Transverse colon (tissue), 3 donors: Measurements from ENCODE around the gene TOP2A.

Experiments
- EP300 ChIP-seq: sonication (generic); formaldehyde crosslinking; IDR thresholded peaks from one replicate; pipeline ENCODE4 v1.6.1; 2017; ENCODE audit warnings: antibody characterized with exemption, low read depth
- POLR2A ChIP-seq: fragments of 450-650 bp; IDR thresholded peaks from one replicate; pipeline ENCODE4 v1.6.1; 2016; ENCODE audit warnings: antibody characterized with exemption, mild to moderate bottlenecking, moderate library complexity
- TF ChIP-seq, protein P1 (sequence below), 5 experiments: fragments of 200-600 bp in 3 of 5; fragments of 450-650 bp in 2 of 5; sonication (generic) in 3 of 5; IDR thresholded peaks; 1 replicate in 2 of 5; 2 replicates in 3 of 5; pipeline ENCODE4 v1.5.1; 2016 to 2017; ENCODE audit warnings: antibody characterized with exemption in 5 of 5, inconsistent platforms in 3 of 5, mild to moderate bottlenecking in 2 of 5, moderate library complexity in 1 of 5

GRCh38 chr17:40355804-40356758 lies 61.6 kb downstream of the TOP2A start:
- TF ChIP-seq, protein P1, sequence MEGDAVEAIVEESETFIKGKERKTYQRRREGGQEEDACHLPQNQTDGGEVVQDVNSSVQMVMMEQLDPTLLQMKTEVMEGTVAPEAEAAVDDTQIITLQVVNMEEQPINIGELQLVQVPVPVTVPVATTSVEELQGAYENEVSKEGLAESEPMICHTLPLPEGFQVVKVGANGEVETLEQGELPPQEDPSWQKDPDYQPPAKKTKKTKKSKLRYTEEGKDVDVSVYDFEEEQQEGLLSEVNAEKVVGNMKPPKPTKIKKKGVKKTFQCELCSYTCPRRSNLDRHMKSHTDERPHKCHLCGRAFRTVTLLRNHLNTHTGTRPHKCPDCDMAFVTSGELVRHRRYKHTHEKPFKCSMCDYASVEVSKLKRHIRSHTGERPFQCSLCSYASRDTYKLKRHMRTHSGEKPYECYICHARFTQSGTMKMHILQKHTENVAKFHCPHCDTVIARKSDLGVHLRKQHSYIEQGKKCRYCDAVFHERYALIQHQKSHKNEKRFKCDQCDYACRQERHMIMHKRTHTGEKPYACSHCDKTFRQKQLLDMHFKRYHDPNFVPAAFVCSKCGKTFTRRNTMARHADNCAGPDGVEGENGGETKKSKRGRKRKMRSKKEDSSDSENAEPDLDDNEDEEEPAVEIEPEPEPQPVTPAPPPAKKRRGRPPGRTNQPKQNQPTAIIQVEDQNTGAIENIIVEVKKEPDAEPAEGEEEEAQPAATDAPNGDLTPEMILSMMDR (IDR thresholded peaks at IDR 0.05), result no peak
- TF ChIP-seq POLR2A (no peak), EP300 (no peak)
